ENCODE results near the gene TMED6. TPM values are rescaled to one million over a fixed set of nuclear protein-coding genes. Genes with fewer than 3 reads are reported as not detected.

Gene TMED6
- total and polyA plus RNA-seq, 2 donors (not counting 3 experiments of a cell fraction or from before 2014, with no cell fraction given) = 1.2 TPM; not detected in 1

DNA sequence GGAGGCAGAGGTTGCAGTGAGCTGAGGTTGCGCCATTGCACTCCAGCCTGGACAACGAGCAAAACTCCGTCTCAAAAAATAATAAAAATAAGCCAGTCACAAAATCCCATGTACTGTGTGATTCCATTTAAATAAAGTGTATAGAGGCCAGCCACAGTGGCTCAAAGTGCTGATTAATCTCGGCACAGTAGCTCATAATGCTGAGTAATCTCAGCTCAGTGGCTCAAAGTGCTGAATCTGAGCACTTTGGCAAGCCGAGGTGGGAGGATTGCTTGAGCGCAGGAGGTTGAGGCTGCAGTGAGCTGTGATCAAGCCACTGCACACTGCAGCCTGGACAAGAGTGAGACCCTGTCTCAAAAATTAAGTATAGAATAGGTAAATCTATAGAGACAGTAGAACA lies 4.9 kb downstream of the TMED6 start:
- intact Hi-C loops (cut with micrococcal nuclease) (no loop called here), dilution Hi-C loops (cut with MboI; ENCODE audit: extremely low pct_ligation_motif_present, low sequenced_read_pairs) (no loop called here)
- no peak overlapping the region for H3K27ac ChIP-seq (ENCODE audit: insufficient read depth, low read depth, low read length)
- H3K36me3 ChIP-seq (ENCODE audit: control insufficient read depth in 2 of 2, extremely low read depth in 1 of 2, insufficient read depth in 2 of 2, low read length in 2 of 2) = peaks cover 0 to 7% of the 10 kb centered on the region in 2 experiments
- no peaks in the 10 kb centered on the region for H3K4me1 ChIP-seq (ENCODE audit: control insufficient read depth, extremely low read depth, insufficient read depth, low read length)
- no peaks in the 10 kb centered on the region for H3K9me1 ChIP-seq (replicated peaks; ENCODE audit: control insufficient read depth, extremely low read depth, insufficient read depth, low read length)
- peaks cover under 1% of the 10 kb centered on the region for H3K79me2 ChIP-seq (ENCODE audit: control insufficient read depth, insufficient read depth, low read length)
- H3K9ac ChIP-seq (replicated peaks; ENCODE audit: extremely low read depth, insufficient read depth, low read length) = no peak overlapping the region
- no TSS peak for BruUV-seq (replicated peaks)
- H4K20me1 ChIP-seq (replicated peaks; ENCODE audit: control insufficient read depth, extremely low read depth, insufficient read depth, low read length) = no peaks in the 10 kb centered on the region
- H3K9me3 ChIP-seq (replicated peaks; ENCODE audit: control insufficient read depth, insufficient read depth, low read length) = no peaks in the 10 kb centered on the region
- FAIRE-seq = no peak
- no peak for TF ChIP-seq POLR2A (IDR thresholded peaks at IDR 0.05; ENCODE audit: low read depth, low read length)
- TF ChIP-seq, protein P1, sequence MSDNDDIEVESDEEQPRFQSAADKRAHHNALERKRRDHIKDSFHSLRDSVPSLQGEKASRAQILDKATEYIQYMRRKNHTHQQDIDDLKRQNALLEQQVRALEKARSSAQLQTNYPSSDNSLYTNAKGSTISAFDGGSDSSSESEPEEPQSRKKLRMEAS (IDR thresholded peaks at IDR 0.05; ENCODE audit: insufficient read depth, insufficient read length) = no peak
- no peak for TF ChIP-seq FOS (IDR thresholded peaks at IDR 0.05; ENCODE audit: borderline replicate concordance, insufficient read depth, low read length)
- no peak for TF ChIP-seq MYC (IDR thresholded peaks at IDR 0.05; ENCODE audit: low read depth, low read length)
- no peak for TF ChIP-seq GATA2 (IDR thresholded peaks at IDR 0.05; ENCODE audit: insufficient read depth, insufficient read length, low read depth, low read length)
- no peak overlapping the region for H2AFZ ChIP-seq (ENCODE audit: low read depth, low read length)
- ChIA-PET POLR2A (interaction anchor here (0.6 kb wide), 1 partner anchor 12 kb away, joined by 5 read pairs; no protein-coding TSS in a partner anchor), CTCF (interaction anchor here (0.9 kb wide), 1 partner anchor 36 kb away, joined by 3 read pairs; no protein-coding TSS in a partner anchor)
- H3K27me3 ChIP-seq (ENCODE audit: control insufficient read depth in 2 of 2, insufficient read depth in 2 of 2, low read length in 2 of 2) = no peaks in the 10 kb centered on the region
- no peak for DNase-seq (ENCODE audit: low read depth, low spot score)
- H3K4me2 ChIP-seq (ENCODE audit: insufficient read depth, low read length) = no peak overlapping the region
- no peak overlapping the region for H3K4me3 ChIP-seq (replicated peaks in 1 of 3; ENCODE audit: insufficient read depth in 1 of 3, low read depth in 1 of 3, low read length in 3 of 3)

DNA sequence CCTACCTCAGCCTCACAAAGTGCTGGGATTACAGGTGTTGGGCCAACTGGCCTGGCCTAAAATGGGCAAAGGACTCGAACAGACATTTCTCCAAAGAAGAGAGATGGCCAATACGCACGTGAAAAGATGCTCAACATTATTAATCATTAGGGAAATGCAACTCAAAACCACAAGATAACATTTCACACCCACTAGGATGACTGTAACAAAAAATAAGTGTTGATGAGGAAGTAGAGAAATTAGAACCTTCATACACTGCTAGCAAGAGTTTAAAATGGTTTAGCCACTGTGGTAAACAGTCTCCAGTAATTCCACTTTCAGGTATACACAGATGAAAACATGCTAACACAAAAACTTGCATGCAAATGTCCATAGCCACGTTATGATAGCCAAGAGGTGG lies 5.7 kb downstream of the TMED6 start:
- no peak overlapping the region for H3K4me2 ChIP-seq (ENCODE audit: insufficient read depth, low read length)
- TF ChIP-seq, protein P2, sequence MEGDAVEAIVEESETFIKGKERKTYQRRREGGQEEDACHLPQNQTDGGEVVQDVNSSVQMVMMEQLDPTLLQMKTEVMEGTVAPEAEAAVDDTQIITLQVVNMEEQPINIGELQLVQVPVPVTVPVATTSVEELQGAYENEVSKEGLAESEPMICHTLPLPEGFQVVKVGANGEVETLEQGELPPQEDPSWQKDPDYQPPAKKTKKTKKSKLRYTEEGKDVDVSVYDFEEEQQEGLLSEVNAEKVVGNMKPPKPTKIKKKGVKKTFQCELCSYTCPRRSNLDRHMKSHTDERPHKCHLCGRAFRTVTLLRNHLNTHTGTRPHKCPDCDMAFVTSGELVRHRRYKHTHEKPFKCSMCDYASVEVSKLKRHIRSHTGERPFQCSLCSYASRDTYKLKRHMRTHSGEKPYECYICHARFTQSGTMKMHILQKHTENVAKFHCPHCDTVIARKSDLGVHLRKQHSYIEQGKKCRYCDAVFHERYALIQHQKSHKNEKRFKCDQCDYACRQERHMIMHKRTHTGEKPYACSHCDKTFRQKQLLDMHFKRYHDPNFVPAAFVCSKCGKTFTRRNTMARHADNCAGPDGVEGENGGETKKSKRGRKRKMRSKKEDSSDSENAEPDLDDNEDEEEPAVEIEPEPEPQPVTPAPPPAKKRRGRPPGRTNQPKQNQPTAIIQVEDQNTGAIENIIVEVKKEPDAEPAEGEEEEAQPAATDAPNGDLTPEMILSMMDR (IDR thresholded peaks at IDR 0.05; ENCODE audit: extremely low read depth in 1 of 2, insufficient read depth in 1 of 2, low read depth in 1 of 2, low read length in 2 of 2) = no peak
- TF ChIP-seq GATA2 (IDR thresholded peaks at IDR 0.05; ENCODE audit: insufficient read depth, insufficient read length, low read depth, low read length) (no peak), EZH2 (IDR thresholded peaks at IDR 0.05; ENCODE audit: borderline replicate concordance, low read depth, low read length, severe bottlenecking) (no peak), FOS (IDR thresholded peaks at IDR 0.05; ENCODE audit: borderline replicate concordance, insufficient read depth, low read length) (no peak), MYC (IDR thresholded peaks at IDR 0.05; ENCODE audit: low read depth, low read length) (no peak), POLR2A (IDR thresholded peaks at IDR 0.05; ENCODE audit: low read depth, low read length) (no peak)
- no peak overlapping the region for H3K9ac ChIP-seq (replicated peaks; ENCODE audit: extremely low read depth, insufficient read depth, low read length)
- no peak overlapping the region for H3K4me3 ChIP-seq (replicated peaks in 1 of 3; ENCODE audit: insufficient read depth in 1 of 3, low read depth in 1 of 3, low read length in 3 of 3)
- CTCF ChIA-PET = no interaction called here
- no peak overlapping the region for H3K27ac ChIP-seq (ENCODE audit: insufficient read depth, low read depth, low read length)
- no peak for FAIRE-seq
- H3K4me1 ChIP-seq (ENCODE audit: control insufficient read depth, extremely low read depth, insufficient read depth, low read length) = peaks cover 3% of the 10 kb centered on the region
- no peaks in the 10 kb centered on the region for H3K9me1 ChIP-seq (replicated peaks; ENCODE audit: control insufficient read depth, extremely low read depth, insufficient read depth, low read length)
- H3K27me3 ChIP-seq (ENCODE audit: control insufficient read depth in 2 of 2, insufficient read depth in 2 of 2, low read length in 2 of 2) = no peaks in the 10 kb centered on the region
- no peaks in the 10 kb centered on the region for H3K9me3 ChIP-seq (replicated peaks; ENCODE audit: control insufficient read depth, insufficient read depth, low read length)
- POLR2A ChIA-PET = no interaction called here
- intact Hi-C loops (cut with micrococcal nuclease) = no loop called here
- DNase-seq (ENCODE audit: low read depth, low spot score) = no peak
- H4K20me1 ChIP-seq (replicated peaks; ENCODE audit: control insufficient read depth, extremely low read depth, insufficient read depth, low read length) = no peaks in the 10 kb centered on the region
- BruUV-seq (replicated peaks) = no TSS peak
- dilution Hi-C loops (cut with MboI; ENCODE audit: extremely low pct_ligation_motif_present, low sequenced_read_pairs) = no loop called here
- no peak overlapping the region for H2AFZ ChIP-seq (ENCODE audit: low read depth, low read length)
- peaks cover 8% of the 10 kb centered on the region for H3K79me2 ChIP-seq (ENCODE audit: control insufficient read depth, insufficient read depth, low read length)
- peaks cover 0 to 15% of the 10 kb centered on the region in 2 experiments for H3K36me3 ChIP-seq (ENCODE audit: control insufficient read depth in 2 of 2, extremely low read depth in 1 of 2, insufficient read depth in 2 of 2, low read length in 2 of 2)

Measured in endothelial cell of umbilical vein (primary cell).